ENCODE data around the gene MYMX.
"Not testable (repeated sequence)": the region's sequence is repeated elsewhere in the genome, so short reads cannot be mapped to it uniquely, and the experiment has no call there.

Gene MYMX

GRCh38 chr6:44180406-44180805 lies 36.3 kb upstream of the MYMX start:
- TF ChIP-seq, protein P1, sequence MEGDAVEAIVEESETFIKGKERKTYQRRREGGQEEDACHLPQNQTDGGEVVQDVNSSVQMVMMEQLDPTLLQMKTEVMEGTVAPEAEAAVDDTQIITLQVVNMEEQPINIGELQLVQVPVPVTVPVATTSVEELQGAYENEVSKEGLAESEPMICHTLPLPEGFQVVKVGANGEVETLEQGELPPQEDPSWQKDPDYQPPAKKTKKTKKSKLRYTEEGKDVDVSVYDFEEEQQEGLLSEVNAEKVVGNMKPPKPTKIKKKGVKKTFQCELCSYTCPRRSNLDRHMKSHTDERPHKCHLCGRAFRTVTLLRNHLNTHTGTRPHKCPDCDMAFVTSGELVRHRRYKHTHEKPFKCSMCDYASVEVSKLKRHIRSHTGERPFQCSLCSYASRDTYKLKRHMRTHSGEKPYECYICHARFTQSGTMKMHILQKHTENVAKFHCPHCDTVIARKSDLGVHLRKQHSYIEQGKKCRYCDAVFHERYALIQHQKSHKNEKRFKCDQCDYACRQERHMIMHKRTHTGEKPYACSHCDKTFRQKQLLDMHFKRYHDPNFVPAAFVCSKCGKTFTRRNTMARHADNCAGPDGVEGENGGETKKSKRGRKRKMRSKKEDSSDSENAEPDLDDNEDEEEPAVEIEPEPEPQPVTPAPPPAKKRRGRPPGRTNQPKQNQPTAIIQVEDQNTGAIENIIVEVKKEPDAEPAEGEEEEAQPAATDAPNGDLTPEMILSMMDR (conservative IDR thresholded peaks at IDR 0.05; ENCODE audit: control insufficient read depth, insufficient read depth, low read depth, low read length), result no peak
- no peak for DNase-seq (ENCODE audit: low read depth)
- no peak overlapping the region for H3K4me3 ChIP-seq (ENCODE audit: control insufficient read depth, low read depth, low read length)

GRCh38 chr6:44180886-44181285 lies 35.8 kb upstream of the MYMX start:
- TF ChIP-seq, protein P1 (conservative IDR thresholded peaks at IDR 0.05; ENCODE audit: control insufficient read depth, insufficient read depth, low read depth, low read length), result no peak
- H3K4me3 ChIP-seq (ENCODE audit: control insufficient read depth, low read depth, low read length), result no peak overlapping the region
- no peak for DNase-seq (ENCODE audit: low read depth)

DNA sequence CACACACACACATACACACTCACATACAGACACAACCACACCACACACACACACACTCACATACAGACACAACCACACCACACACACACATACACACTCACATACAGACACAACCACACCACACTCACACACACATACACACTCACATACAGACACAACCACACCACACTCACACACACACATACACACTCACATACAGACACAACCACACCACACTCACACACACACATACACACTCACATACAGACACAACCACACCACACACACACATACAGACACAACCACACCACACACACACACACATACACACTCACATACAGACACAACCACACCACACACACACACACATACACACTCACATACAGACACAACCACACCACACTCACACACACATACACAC lies 34.9 kb upstream of the MYMX start:
- not testable (repeated sequence) for H3K4me3 ChIP-seq (ENCODE audit: control insufficient read depth, low read depth, low read length); DNase-seq (ENCODE audit: low read depth)

DNA sequence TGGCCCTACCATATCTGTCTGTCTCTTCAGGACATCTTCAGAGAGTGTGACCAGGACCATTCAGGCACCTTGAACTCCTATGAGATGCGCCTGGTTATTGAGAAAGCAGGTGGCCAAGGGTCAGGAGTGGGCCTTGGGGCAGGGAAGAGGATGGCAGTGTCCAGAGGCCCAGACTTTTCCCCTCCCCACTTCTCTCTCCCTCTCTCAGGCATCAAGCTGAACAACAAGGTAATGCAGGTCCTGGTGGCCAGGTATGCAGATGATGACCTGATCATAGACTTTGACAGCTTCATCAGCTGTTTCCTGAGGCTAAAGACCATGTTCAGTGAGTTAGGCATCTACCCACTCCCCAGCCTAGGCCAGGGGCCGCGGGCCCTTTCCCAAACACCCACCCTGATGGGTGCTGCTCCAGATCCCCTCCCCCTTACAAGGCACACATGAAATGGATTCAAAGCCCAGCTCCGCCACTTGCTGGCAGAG lies 33.8 kb upstream of the MYMX start:
- no peak for DNase-seq (ENCODE audit: low read depth)
- H3K4me3 ChIP-seq (ENCODE audit: control insufficient read depth, low read depth, low read length), result no peak overlapping the region
- TF ChIP-seq, protein P1 (conservative IDR thresholded peaks at IDR 0.05; ENCODE audit: control insufficient read depth, insufficient read depth, low read depth, low read length), result no peak

- TF ChIP-seq, protein P1 (conservative IDR thresholded peaks at IDR 0.05; ENCODE audit: control insufficient read depth, insufficient read depth, low read depth, low read length), result no peak
- DNase-seq (ENCODE audit: low read depth), result no peak
- H3K4me3 ChIP-seq (ENCODE audit: control insufficient read depth, low read depth, low read length), result no peak overlapping the region
These were observed 32.9 kb upstream of the MYMX start for GRCh38 chr6:44183783-44184182.

GRCh38 chr6:44185356-44185755 lies 31.4 kb upstream of the MYMX start:
- not testable (repeated sequence) for H3K4me3 ChIP-seq (ENCODE audit: control insufficient read depth, low read depth, low read length); DNase-seq (ENCODE audit: low read depth)

GRCh38 chr6:44185953-44186634 lies 30.6 kb upstream of the MYMX start:
- TF ChIP-seq, protein P1 (conservative IDR thresholded peaks at IDR 0.05; ENCODE audit: control insufficient read depth, insufficient read depth, low read depth, low read length), result no peak
- no peak overlapping the region for H3K4me3 ChIP-seq (ENCODE audit: control insufficient read depth, low read depth, low read length)
- no peak for DNase-seq (ENCODE audit: low read depth)

DNA sequence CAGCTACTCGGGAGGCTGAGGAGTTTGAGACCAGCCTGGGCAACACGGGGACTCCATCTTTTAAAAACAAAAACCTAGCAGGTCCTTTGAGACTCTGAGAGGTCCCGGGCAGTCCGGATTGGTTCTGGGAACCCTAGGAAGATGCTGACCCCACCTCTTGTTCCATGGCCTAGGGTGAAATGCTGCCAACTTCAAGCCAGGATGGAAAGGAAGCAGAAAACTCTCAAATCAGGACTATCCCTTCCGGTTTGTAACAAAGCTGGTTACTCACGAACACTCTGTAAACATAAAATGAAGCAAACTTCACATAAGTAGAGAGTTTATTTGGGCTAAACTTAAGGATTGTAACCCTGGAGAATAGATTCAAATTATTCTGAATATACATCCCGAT lies 30.1 kb upstream of the MYMX start:
- TF ChIP-seq, protein P1 (conservative IDR thresholded peaks at IDR 0.05; ENCODE audit: control insufficient read depth, insufficient read depth, low read depth, low read length), result no peak
- DNase-seq (ENCODE audit: low read depth), result no peak
- no peak overlapping the region for H3K4me3 ChIP-seq (ENCODE audit: control insufficient read depth, low read depth, low read length)

All from fibroblast of mammary gland (primary cell).